HG03460 (cell line): ENCODE data around the gene PIK3IP1.

Source experiments
- ATAC-seq: cut with Tn5 transposase; IDR thresholded peaks from one replicate; pipeline ENCODE4 v1.9.1; 2021; ENCODE audit not compliant: unreplicated experiment

The PIK3IP1 gene

DNA sequence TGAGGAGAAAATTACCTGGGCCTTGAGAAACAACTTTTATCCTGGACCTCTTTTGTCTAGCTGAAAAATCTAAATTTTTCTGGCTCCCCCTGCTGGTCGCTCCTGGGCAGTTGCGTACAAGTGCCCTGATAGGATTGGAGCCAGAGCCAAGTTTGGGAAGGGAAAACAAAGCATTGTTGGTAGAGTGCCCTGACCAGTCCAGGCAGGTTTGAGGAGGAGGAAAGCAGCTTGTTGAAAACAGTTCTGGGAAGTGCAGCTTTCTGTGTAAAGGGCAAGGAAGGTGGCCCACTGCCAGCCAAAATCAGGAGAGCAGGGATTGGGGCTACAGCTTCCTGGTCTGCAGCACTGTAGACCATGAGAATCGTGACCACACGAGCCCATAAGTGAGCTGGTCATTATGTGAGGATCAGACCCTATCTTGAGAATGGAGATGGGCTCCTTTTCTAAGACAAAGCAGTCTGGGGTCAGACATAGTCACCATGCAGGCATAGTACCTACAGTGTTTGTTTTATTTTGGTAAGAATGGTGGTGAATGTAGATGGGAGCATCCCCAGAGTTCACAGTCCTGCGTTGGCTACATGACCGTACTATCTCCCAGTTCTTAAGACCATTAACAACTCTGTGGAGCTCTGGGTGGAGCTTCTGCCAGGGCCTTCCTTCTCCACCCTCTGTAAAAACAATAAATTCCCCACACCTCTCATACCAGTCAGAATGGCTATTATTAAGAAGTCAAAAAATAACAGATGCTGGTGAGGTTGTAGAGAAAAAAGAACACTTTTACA is 21.3 kb upstream of the PIK3IP1 start:
- no peak for ATAC-seq

GRCh38 chr22:31308181-31308580 is 15.9 kb upstream of the PIK3IP1 start:
- ATAC-seq: no peak

DNA sequence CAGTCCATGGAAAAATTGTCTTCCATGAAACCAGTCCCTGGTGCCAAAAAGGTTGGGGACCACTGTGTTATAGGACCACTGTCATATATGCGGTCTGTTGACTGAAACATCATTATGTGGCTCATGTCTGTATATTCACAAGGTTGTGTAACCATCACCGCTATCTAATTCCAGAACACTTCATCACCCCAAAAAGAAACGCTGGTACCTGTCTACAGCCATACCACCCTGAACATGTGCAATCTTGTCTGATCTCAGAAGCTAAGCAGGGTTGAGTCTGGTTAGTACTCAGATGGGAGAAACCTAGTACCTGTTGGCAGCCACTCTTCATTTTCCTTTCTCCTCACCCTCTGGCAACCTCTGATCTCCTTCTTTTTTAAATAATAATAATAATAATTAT is 12.9 kb upstream of the PIK3IP1 start:
- no peak for ATAC-seq

DNA sequence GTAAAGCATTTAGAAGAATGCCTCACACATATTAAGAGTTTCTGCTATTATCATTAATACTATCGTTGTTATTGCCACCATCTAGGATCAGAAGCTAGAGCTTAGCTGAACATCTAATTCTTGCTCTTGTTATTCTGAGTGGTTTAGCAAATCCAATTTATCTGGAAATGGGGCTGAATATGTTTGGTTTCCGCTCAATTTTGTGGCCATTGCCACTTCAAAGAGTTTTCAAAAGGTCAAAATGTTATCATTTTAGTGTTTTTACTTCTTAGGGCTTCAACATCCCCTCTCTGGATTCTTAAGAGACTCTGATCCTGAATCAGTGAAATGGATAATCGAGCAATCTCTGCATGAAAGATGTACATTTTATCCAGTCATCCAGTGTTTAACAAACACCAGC is 10.2 kb upstream of the PIK3IP1 start:
- no peak for ATAC-seq

GRCh38 chr22:31302006-31302405 is 9.7 kb upstream of the PIK3IP1 start:
- ATAC-seq: no peak

DNA sequence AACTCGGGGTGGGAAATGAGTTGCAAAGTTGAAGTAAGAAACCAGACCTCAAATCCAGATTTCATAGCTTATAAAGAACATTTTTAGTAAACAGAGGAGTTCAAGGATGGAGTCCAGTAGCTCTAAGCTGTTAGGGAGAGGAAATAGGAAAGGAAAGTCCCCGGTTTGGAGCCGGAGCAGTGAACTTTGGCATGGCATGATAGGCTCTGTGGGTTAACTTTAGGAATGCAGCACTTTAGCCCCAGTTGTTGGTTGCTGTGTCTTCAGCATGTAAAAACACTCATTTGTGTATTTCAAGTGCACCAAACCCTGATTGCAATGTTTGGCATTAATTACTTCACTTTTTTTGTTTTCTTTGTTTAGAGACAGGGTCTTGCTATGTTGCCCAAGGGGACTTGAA is 8.6 kb upstream of the PIK3IP1 start:
- ATAC-seq: no peak

DNA sequence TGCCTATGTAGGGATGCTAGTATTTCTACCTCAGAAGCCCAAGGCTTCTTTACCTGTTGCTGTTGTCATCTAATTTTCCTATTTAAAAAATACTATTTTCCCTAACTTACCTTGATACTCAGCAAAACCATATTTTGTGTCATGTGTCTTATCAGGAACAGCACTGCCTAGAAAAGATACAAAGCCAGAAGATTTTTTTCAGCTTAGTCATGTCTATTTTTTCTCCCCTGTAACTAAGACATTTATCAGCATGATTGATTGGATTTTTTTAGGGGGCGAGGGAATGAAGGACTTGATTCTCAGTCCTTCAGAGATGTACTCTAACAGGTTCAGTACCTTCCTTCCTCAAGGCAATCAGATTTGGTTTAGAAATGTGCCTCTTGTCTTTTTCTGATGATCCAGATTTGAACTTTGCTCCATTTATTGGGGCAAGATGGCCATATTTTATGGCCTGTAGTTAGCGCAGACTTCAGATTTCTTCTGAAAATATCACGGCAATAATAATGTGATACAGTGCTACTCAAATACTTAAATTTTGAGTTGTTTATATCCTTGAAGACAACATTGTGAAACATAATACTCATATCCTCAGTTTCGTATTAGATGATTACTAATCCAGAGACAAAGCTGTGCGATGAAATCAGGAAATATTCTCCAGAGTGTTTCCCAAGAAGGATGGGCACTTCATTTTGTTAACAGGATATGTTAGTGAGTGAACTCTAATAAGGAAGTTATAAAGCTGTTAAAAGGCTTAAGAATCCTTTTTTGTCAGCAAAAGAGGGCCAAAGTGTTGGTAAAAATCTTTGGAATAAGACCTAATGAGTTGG is 3.8 kb upstream of the PIK3IP1 start:
- no peak for ATAC-seq

DNA sequence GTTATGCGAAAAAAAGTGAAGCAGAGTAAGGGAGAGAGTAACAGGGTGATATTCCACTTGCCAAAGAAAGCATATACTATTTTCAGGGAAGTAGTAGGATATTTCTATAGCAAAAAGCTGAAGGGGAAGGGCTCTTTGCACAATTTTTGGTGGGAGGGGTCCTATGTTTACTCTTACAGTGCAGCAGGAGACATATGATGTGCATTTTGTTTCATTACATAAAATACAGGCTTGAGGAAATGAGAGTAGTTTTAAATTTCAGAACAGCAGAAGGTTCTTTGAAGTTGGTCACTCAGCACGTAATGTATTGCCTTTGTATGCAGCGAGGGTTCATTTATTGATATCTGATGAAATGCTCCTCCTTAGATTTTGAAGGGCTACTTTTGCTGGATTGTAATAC is 3.1 kb upstream of the PIK3IP1 start:
- ATAC-seq: no peak

DNA sequence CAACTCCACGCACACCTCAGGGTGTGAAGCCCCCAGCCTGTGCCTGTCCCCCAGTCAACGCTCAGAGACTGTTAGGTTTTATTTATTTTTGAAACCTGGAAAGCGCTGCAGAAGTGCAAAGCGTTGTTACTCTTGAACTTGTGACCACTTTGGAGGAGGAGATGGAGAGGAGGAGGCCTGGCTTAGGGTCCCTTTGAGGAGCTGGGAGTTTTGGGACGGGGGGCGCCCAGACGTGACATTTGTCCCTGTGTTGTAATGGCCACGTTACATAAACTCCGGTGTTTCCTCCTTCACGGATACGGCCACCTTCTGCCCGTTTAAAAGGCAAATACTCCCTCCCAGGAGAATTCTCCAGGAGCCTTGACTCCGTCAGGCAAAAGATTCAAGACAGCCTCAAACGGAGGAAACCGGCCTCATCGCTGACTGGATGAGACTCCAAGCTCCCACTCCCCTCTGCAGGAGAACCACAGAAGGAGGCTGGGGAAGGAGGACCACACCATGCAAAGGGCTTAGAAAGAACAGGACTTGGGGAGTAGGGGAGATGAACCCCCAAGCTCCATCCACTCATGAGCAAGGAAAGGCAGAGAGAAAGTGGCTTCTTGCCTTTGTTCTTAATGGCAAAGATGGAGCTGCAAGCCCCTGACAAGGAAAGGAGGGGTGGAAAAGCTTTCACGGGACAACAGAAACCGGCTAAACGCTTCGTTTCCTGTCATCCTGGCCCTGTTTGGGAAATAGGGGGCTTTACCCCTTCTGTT is 630 bp downstream of the PIK3IP1 start:
- no peak for ATAC-seq

- ATAC-seq: peak; percentile 75
Observed at GRCh38 chr22:31290494-31291471, 1.5 kb downstream of the PIK3IP1 start.

GRCh38 chr22:31289344-31289743 is 2.9 kb downstream of the PIK3IP1 start:
- no peak for ATAC-seq

GRCh38 chr22:31288496-31289240 is 3.6 kb downstream of the PIK3IP1 start:
- ATAC-seq: no peak

DNA sequence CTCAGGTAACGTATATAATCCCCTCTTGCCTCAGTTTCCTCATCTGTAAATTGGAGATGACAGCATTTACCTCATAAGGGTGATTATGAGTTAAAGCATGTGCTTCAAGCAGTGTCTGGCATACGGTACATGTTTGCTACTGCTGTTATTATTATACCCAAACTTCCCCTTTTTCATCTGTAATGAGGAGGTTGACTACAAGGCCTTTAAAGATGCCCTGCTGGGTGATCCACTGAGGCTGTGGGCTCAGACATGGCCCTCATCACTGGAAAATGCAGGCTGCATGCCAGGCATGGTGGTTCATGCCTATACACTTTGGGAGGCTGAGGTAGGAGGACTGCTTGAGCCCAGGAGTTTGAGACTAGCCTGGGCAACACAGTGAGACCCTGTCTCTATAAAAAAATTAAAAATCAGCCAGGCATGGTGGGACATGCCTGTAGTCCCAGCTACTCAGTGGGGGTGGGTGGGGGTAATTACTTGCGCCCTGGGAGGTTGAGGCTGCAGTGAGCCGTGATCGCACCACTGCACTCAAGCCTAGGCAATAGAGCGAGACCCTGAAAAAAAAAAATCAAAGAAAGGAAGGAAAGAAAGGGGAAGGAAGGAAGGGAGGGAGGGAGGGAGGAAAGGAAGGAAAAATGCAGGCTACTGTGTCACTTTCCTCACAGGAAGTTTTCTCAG is 4.3 kb downstream of the PIK3IP1 start:
- no peak for ATAC-seq

- no peak for ATAC-seq
Observed at GRCh38 chr22:31286360-31287255, 5.7 kb downstream of the PIK3IP1 start.

DNA sequence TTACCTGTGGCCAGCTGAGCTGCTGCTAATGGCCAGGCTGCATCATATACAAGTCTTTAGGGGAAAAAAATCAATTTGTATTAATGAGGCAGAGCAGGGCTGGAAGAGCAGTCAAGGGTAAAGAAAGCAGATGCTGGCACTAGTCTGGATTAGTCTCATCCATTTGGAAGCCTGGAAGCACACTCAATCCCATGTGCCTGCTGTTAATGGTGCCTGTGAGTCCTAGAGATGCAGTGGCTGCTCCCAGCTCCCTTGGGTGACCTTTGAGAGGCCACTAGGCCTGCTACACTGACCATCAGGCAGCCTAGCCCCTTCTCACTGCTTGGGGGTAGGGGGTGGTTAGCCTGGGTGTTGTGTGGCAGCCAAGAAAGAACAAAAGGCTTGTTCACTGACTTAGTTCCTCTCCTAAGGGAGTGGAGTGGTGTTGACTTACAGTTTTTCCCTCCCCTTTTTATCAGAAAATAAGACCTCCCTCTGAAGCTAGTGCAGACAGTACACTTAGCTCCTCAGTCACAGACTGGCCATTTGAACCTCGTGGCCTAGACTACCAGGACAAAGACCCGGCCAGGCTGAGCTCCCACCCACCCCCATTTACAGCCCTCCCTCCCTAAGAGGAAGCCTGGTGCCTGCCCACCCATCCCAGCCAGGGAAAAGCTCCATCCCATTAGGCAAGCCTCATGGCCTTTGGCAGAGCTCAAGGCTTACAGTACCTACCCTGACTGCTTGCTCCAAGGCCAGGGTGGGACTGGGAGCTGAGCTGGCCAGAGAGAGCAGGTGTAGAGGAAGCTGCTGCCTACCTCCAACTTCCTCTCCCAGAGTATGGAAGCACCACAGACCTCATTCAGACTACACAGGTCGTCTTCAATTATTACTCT is 7.8 kb downstream of the PIK3IP1 start:
- no peak for ATAC-seq

DNA sequence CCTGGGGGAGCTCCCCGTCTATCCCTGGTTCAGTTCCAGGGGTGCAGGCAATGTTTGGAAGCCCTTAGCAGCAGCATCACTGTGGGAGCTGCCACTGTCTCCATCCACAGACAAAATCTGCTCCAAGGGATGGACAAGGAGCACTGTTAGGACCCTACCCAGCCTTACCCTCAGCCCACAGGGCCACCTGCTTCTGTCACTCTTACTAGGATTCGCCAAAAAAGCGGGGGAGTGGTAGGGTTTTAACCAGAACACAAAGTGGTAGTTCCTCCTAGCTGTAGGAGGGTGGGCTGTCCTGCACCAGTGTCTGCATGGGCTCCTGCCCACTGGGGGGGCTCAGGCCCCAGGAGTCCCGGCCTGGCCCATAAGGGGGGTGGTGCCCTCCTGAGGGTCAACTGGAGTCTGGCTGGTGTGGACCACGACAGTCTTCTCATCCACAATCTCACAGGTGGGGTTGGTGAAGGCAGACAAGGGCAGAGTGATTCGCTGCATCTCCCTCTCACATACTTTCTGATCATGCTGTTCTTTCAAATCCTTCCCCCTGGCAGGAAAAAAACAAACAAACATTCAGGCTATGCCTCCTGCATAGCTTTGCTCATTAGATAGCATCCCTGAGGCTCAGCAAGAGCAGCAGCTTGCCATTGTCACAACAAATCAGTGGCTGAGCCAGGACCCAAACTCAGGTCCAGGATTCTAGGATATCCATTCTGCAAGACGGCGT is 9.4 kb downstream of the PIK3IP1 start:
- ATAC-seq: no peak

- no peak for ATAC-seq
Observed at GRCh38 chr22:31281733-31282132, 10.6 kb downstream of the PIK3IP1 start.
